SK-N-SH treated with all-trans-retinoic acid at 6 μM for 48 hours (cell line): ENCODE results near the gene NETO1.

Experiments used
- ATAC-seq: fragments of 200-7000 bp; cut with Tn5 transposase; 3 replicates; pipeline ENCODE4 v1.9.1; 2020; ENCODE audit warnings: mild to moderate bottlenecking, moderate library complexity
- ARNTL ChIP-seq: fragments of 450-650 bp; formaldehyde crosslinking; IDR thresholded peaks from 2 replicates; pipeline ENCODE4 v1.5.0; 2020; ENCODE audit warnings: low read depth, mild to moderate bottlenecking, moderate library complexity, borderline replicate concordance
- BACH2 ChIP-seq: fragments of 250-450 bp; sonication (Bioruptor Pico); IDR thresholded peaks from 2 replicates; pipeline ENCODE4 v1.9.0; 2021; ENCODE audit warnings: mild to moderate bottlenecking, borderline replicate concordance
- CSDC2 ChIP-seq: fragments of 250-450 bp; sonication (Bioruptor Pico); IDR thresholded peaks from 2 replicates; pipeline ENCODE4 v1.5.0; 2020; ENCODE audit warnings: mild to moderate bottlenecking, moderate library complexity
- CSRNP3 ChIP-seq: fragments of 250-450 bp; sonication (Bioruptor Pico); IDR thresholded peaks from 2 replicates; pipeline ENCODE4 v1.5.1; 2021; ENCODE audit warnings: mild to moderate bottlenecking, moderate library complexity
- ESRRG ChIP-seq: fragments of 250-450 bp; sonication (Bioruptor Pico); IDR thresholded peaks from 2 replicates; pipeline ENCODE4 v1.6.1; 2021; ENCODE audit warnings: mild to moderate bottlenecking
- GLIS3 ChIP-seq: fragments of 250-450 bp; sonication (Bioruptor Pico); IDR thresholded peaks from 2 replicates; pipeline ENCODE4 v1.5.0; 2020; ENCODE audit warnings: mild to moderate bottlenecking, moderate library complexity
- ISL1 ChIP-seq: fragments of 250-450 bp; sonication (Bioruptor Pico); IDR thresholded peaks from 2 replicates; pipeline ENCODE4 v2.1.2; 2022; ENCODE audit warnings: mild to moderate bottlenecking, moderate library complexity
- OSR1 ChIP-seq: fragments of 250-450 bp; sonication (Bioruptor Pico); IDR thresholded peaks from 2 replicates; pipeline ENCODE4 v1.8.0; 2022; ENCODE audit warnings: moderate library complexity, mild to moderate bottlenecking, inconsistent platforms
- PPARA ChIP-seq: fragments of 250-450 bp; sonication (Bioruptor Pico); IDR thresholded peaks from 2 replicates; pipeline ENCODE4 v1.5.0; 2020; ENCODE audit warnings: mild to moderate bottlenecking, borderline replicate concordance
- RARB ChIP-seq: fragments of 250-450 bp; sonication (Bioruptor Pico); IDR thresholded peaks from 2 replicates; pipeline ENCODE4 v1.8.0; 2021; ENCODE audit warnings: mild to moderate bottlenecking, moderate library complexity
- SNAI2 ChIP-seq: fragments of 250-450 bp; sonication (Bioruptor Pico); IDR thresholded peaks from 2 replicates; pipeline ENCODE4 v1.5.0; 2020; ENCODE audit warnings: mild to moderate bottlenecking, moderate library complexity
- TCF4 ChIP-seq: fragments of 250-450 bp; sonication (Bioruptor Pico); IDR thresholded peaks from 2 replicates; pipeline ENCODE4 v1.8.0; 2021; ENCODE audit warnings: mild to moderate bottlenecking, moderate library complexity, borderline replicate concordance
- TOX ChIP-seq: fragments of 250-450 bp; sonication (Bioruptor Pico); IDR thresholded peaks from 2 replicates; pipeline ENCODE4 v1.8.0; 2021; ENCODE audit warnings: mild to moderate bottlenecking, moderate library complexity, borderline replicate concordance
- ZC3H10 ChIP-seq: fragments of 250-450 bp; sonication (Bioruptor Pico); IDR thresholded peaks from 2 replicates; pipeline ENCODE4 v1.5.1; 2021; ENCODE audit warnings: mild to moderate bottlenecking, moderate library complexity
- ZFP3 ChIP-seq: fragments of 250-450 bp; sonication (Bioruptor Pico); IDR thresholded peaks from 2 replicates; pipeline ENCODE4 v1.5.0; 2020; ENCODE audit warnings: mild to moderate bottlenecking, moderate library complexity
- ZFP30 ChIP-seq: fragments of 450-650 bp; formaldehyde crosslinking; IDR thresholded peaks from 2 replicates; pipeline ENCODE4 v1.5.0; 2022; ENCODE audit warnings: mild to moderate bottlenecking, moderate library complexity
- ZNF565 ChIP-seq: fragments of 450-650 bp; formaldehyde crosslinking; conservative IDR thresholded peaks from 2 replicates; pipeline ENCODE4 v1.5.0; 2020; ENCODE audit warnings: low read depth, mild to moderate bottlenecking, moderate library complexity
- ZNF70 ChIP-seq: fragments of 450-650 bp; formaldehyde crosslinking; IDR thresholded peaks from 2 replicates; pipeline ENCODE4 v1.5.0; 2020; ENCODE audit warnings: mild to moderate bottlenecking, moderate library complexity
- ZNF8 ChIP-seq: fragments of 450-650 bp; formaldehyde crosslinking; IDR thresholded peaks from 2 replicates; pipeline ENCODE4 v1.5.0; 2020; ENCODE audit warnings: mild to moderate bottlenecking, moderate library complexity
- TF ChIP-seq, protein P1 (sequence below): fragments of 250-450 bp; sonication (Bioruptor Pico); IDR thresholded peaks from 2 replicates; pipeline ENCODE4 v1.5.1; 2020; ENCODE audit warnings: low read depth, mild to moderate bottlenecking, moderate library complexity
- TF ChIP-seq, protein P2 (sequence below): fragments of 250-450 bp; sonication (Bioruptor Pico); IDR thresholded peaks from 2 replicates; pipeline ENCODE4 v1.8.0; 2020; ENCODE audit warnings: mild to moderate bottlenecking, moderate library complexity, borderline replicate concordance

Gene NETO1

GRCh38 chr18:72833471-72833870 lies 34.3 kb downstream of the NETO1 start (continued):
- no peak for TF ChIP-seq CSDC2
- TF ChIP-seq, protein P1, sequence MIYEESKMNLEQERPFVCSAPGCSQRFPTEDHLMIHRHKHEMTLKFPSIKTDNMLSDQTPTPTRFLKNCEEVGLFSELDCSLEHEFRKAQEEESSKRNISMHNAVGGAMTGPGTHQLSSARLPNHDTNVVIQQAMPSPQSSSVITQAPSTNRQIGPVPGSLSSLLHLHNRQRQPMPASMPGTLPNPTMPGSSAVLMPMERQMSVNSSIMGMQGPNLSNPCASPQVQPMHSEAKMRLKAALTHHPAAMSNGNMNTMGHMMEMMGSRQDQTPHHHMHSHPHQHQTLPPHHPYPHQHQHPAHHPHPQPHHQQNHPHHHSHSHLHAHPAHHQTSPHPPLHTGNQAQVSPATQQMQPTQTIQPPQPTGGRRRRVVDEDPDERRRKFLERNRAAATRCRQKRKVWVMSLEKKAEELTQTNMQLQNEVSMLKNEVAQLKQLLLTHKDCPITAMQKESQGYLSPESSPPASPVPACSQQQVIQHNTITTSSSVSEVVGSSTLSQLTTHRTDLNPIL (CRISPR knock-in tag), result no peak
- no peak for TF ChIP-seq TOX (CRISPR knock-in tag)
- no peak for TF ChIP-seq ZNF565 (CRISPR knock-in tag)
- no peak for TF ChIP-seq ZFP30 (CRISPR knock-in tag)
- no peak for TF ChIP-seq ISL1 (CRISPR knock-in tag)
- TF ChIP-seq ARNTL (CRISPR knock-in tag), result no peak
- TF ChIP-seq SNAI2, result no peak
- no peak for TF ChIP-seq ZC3H10 (CRISPR knock-in tag)
- no peak for TF ChIP-seq BACH2 (CRISPR knock-in tag)

- TF ChIP-seq PPARA (CRISPR knock-in tag) (no peak), TOX (CRISPR knock-in tag) (no peak), ZNF565 (CRISPR knock-in tag) (no peak), ISL1 (CRISPR knock-in tag) (no peak), ZNF70 (CRISPR knock-in tag) (no peak), ZFP3 (no peak), GLIS3 (no peak), OSR1 (CRISPR knock-in tag) (no peak), CSRNP3 (CRISPR knock-in tag) (no peak), ESRRG (CRISPR knock-in tag) (no peak), ZC3H10 (CRISPR knock-in tag) (no peak), SNAI2 (no peak), TCF4 (CRISPR knock-in tag) (no peak)
- no peak; the same call in 2 of the 3 replicates for ATAC-seq
These were observed 37.7 kb downstream of the NETO1 start for GRCh38 chr18:72830109-72830508.

DNA sequence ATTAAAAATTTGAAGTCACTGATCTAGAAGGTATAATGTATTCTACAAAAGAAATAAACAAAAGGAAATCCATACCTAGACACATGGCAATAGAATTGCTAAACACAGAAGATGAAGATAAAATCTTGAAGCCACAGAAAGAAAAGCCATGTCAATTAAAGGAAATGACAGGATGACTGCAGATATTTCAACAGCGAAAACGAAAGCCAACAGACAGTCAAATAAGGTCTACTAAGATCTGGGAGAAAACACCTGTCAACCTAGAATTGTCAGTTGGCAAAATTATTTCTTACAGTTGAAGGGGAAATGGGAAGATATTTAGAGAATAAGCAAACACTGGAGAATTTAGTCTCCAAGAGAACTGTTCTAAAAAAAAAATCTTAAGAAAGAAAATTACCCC lies 39.2 kb downstream of the NETO1 start:
- TF ChIP-seq ZNF8 (CRISPR knock-in tag), result no peak
- TF ChIP-seq, all 23 proteins: peak for 0
- ATAC-seq, result no peak

GRCh38 chr18:72826736-72827135 lies 41.1 kb downstream of the NETO1 start:
- TF ChIP-seq, protein P2, sequence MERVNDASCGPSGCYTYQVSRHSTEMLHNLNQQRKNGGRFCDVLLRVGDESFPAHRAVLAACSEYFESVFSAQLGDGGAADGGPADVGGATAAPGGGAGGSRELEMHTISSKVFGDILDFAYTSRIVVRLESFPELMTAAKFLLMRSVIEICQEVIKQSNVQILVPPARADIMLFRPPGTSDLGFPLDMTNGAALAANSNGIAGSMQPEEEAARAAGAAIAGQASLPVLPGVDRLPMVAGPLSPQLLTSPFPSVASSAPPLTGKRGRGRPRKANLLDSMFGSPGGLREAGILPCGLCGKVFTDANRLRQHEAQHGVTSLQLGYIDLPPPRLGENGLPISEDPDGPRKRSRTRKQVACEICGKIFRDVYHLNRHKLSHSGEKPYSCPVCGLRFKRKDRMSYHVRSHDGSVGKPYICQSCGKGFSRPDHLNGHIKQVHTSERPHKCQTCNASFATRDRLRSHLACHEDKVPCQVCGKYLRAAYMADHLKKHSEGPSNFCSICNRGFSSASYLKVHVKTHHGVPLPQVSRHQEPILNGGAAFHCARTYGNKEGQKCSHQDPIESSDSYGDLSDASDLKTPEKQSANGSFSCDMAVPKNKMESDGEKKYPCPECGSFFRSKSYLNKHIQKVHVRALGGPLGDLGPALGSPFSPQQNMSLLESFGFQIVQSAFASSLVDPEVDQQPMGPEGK (CRISPR knock-in tag), result no peak
- TF ChIP-seq OSR1 (CRISPR knock-in tag), result no peak
- TF ChIP-seq ISL1 (CRISPR knock-in tag), result no peak
- TF ChIP-seq, all 23 proteins: peak for 0

GRCh38 chr18:72823345-72823744 lies 44.4 kb downstream of the NETO1 start:
- TF ChIP-seq SNAI2 (no peak), OSR1 (CRISPR knock-in tag) (no peak), CSRNP3 (CRISPR knock-in tag) (no peak), ZFP30 (CRISPR knock-in tag) (no peak), CSDC2 (no peak), ZNF565 (CRISPR knock-in tag) (no peak), TCF4 (CRISPR knock-in tag) (no peak), PPARA (CRISPR knock-in tag) (no peak), GLIS3 (no peak), ZNF8 (CRISPR knock-in tag) (no peak), RARB (no peak), ISL1 (CRISPR knock-in tag) (no peak)
- TF ChIP-seq, protein P1 (CRISPR knock-in tag), result no peak
- ATAC-seq, result no peak

More at GRCh38 chr18:72826736-72827135, 41.1 kb downstream of the NETO1 start:
- no peak for ATAC-seq
